Limb (tissue), 2 donors: Measurements from ENCODE around the gene TTC21A.
"Not testable (repeated sequence)": the region's sequence is repeated elsewhere in the genome, so short reads cannot be mapped to it uniquely, and the experiment has no call there.

Experiments used
- DNase-seq, 2 donors: peaks; one replicate each; pipeline ENCODE4 v3.0.0-alpha.2; 2016; ENCODE audit errors: extremely low spot score in 2 of 2

TTC21A gene

DNA sequence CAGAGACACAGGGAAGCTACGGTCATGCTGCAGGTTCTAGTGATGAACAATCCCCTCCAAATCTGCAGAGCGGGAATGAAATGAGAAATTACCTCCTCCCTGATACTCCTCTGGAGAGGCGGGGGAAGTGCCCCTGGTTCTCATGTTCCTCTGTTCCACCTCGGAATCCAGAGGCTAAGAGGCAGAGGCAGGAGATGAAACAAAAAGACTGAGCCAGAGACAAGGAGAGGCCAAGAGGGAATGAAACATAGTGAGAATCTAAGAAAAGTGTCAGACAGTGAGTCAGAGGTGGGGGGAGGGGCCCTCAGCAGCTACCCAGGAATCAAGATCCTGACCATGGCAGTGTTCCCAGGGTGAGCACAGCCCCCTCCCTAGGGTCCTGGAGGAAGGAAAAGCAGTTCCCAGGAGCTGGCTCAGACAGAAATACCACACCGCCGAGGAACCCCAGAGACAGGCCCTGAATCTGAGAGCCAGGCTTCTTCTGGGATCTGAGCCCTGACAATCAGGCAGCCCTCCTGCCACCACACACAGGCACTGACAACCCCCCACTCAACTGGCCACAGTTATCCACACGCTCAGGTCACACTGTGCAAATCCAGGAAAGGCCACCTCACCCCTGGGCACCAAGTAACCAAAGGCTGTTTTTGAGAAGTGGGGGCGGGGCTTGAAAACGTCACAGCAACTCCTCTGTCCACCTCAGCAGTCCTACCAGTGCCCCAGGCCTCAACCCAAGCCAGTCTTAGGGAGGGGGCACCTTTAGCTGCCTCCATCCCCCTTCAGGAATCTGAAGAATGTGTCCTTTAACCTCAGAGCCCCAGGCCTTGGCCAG lies 43.5 kb downstream of the TTC21A start:
- DNase-seq: peak; percentile 51 to 80

DNA sequence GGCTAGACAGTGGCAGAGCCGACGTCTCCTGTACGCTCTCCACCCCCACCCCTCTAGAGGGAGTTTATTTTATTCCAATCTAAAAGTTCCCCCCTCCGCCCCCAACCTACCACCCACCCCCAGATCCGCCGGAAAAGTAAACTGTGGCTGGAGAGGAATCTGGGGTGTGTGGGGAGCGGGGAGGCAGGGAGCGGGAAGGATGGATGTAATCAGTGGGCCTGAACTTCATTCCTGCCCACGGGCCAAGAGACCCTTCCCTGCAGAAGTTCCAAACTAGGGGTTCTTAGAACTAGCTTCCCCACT lies 46.4 kb downstream of the TTC21A start:
- DNase-seq: no peak

DNA sequence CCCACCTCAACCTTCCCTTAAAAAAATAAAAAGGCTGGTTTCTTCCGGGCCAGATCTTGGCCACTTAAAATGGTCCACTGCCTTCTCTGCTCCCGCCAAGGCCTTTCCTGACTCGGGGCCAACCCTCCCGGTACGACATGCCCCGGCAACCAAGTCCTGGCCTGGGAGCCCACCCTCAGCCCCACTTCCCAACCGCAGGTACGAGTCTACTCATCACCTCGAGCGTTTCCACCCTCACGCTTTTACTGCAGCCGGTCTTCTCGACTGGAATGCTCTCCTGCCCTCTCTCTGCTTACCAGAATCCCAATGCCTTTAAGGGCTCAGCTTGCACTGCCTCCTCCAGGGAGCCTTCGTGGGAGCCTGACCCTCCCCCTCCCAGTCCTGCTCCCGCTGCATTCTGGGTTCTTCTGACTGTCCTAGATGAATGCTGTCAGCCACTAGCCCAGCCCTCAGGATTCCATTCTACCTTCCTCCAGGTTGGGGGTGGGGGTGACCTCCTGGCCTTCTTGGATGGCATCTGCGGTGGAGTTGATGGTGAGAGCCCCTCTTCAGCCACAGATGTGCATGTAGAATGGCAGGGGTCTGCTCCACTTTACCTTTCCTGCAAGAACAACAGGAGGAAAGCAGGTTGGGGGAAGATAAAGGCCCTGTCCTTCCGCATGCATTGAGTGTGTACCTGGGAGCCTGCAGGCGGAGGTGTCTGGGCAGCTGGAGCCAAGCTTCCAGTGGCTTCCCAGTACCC lies 47.0 kb downstream of the TTC21A start:
- peak in 1 of 2 donors; percentile 46 for DNase-seq

- DNase-seq: no peak
These were observed 48.9 kb downstream of the TTC21A start for GRCh38 chr3:39156421-39156820.

- DNase-seq: no peak
These were observed 49.9 kb downstream of the TTC21A start for GRCh38 chr3:39157359-39157758.

DNA sequence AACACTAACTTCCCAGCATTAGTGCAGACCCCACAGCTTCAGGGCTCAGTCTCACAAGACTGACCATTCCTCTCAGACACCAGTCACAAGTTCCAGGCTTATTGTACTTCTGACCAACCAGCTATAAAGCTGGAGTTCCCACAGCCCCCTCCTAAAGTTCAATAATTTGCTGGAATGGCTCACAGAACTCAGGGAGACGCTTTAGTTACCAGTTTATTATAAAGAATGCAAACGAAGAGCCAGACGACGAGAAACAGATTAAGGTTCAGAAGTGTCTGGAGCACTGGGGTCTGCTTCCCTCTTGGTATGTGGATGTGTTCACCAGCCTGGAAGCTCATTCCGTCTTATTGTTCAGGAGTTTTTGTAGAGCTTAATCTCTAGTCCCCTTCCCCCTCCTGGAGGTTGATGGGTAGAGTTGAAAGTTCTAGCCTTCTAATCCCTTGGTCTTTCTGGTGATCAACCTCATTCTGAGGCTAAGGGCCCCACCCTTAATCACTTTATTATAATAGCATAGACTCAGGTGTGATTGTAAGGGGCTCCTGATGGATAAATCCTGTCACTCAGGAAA lies 50.8 kb downstream of the TTC21A start:
- no peak for DNase-seq

- DNase-seq: no peak
These were observed 56.9 kb downstream of the TTC21A start for GRCh38 chr3:39164414-39164813.

GRCh38 chr3:39165518-39165917 lies 58.0 kb downstream of the TTC21A start:
- DNase-seq: no peak

DNA sequence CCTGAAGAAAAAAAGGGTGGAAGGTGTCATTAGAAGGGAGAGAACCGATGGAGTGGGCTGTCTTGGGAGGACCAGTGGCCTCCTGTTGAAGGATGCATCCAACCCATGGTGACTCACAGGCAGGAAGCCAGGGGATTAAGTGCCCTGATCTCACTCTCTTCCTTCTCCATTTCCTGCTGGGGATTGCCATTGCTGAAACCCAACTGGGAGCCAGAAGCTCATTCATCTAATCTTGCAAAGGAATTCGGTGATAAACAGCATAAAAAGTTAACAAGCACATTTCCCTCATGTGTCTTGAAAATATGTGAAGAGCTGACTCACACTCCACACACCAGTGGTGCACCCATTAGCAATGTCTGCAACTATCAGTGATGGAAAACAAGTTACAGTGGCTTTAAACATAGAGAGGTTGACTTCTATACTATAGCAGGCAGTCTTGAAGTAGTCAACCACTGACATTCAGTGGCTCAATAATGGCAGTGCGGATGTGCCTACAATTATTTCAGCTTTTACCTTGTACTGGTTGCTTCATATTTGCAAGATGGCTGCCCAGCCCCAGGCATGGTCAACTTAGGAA lies 58.7 kb downstream of the TTC21A start:
- DNase-seq: no peak

GRCh38 chr3:39166932-39167532 lies 59.6 kb downstream of the TTC21A start:
- DNase-seq: no peak

- no peak for DNase-seq
These were observed 60.8 kb downstream of the TTC21A start for GRCh38 chr3:39168156-39168780.

DNA sequence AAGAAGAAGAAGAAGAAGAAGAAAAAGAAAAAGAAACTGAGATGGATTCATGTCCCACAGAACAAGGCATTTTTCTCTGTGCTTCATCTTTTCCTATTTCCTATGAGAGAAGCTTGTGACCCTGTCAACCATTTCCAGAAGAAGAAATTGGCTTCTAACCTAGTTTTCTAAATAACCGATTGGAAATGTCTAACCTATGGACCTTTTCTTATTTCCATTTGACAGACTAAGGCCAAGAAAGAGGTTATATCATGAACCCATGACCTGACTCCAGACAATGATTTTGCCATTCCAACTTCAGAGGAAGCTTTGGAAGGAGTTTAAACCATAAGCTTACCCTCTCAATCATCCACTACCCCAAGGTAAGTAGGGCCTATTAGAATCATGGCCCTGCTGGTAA lies 62.2 kb downstream of the TTC21A start:
- DNase-seq: no peak

DNA sequence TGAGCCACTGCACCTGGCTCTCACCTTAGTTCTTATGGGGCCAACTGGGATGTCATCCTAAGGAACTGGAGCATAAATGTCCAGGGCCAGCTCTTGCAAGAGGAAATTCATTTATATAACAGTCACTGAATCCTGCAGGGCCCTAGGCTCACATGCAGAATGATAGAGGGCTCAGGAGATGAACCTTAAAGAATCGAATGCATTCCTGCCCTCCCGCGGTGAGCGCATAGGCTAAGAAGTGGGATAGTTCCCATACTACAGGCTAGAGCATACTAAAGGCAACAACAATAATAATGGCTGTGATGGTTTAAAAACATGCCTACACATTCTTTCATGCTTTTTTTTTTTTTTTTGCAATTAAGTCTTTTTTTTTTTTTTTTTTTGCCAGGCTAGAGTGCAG lies 63.0 kb downstream of the TTC21A start:
- DNase-seq: no peak

GRCh38 chr3:39170877-39171276 lies 63.4 kb downstream of the TTC21A start:
- not testable (repeated sequence) for DNase-seq

DNA sequence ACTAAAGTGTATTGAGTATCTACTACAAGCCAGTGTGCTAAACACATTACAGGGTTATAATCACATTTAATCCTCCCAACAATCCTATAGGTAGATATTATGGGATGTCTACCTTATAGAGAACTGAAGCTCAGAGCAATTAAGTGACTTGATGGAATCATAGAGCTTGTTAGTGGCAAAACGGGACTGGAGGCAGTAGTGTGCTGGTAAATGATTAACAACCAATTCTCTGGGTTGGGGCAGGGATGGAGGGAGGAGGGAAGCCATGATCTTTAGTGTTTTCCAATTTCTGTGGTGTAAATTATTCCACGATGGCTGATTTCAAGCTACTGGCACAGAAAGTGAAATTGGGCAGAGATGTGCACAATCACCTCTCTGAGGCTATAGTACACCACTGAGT lies 64.4 kb downstream of the TTC21A start:
- no peak for DNase-seq

- no peak for DNase-seq
These were observed 66.0 kb downstream of the TTC21A start for GRCh38 chr3:39173318-39174125.

DNA sequence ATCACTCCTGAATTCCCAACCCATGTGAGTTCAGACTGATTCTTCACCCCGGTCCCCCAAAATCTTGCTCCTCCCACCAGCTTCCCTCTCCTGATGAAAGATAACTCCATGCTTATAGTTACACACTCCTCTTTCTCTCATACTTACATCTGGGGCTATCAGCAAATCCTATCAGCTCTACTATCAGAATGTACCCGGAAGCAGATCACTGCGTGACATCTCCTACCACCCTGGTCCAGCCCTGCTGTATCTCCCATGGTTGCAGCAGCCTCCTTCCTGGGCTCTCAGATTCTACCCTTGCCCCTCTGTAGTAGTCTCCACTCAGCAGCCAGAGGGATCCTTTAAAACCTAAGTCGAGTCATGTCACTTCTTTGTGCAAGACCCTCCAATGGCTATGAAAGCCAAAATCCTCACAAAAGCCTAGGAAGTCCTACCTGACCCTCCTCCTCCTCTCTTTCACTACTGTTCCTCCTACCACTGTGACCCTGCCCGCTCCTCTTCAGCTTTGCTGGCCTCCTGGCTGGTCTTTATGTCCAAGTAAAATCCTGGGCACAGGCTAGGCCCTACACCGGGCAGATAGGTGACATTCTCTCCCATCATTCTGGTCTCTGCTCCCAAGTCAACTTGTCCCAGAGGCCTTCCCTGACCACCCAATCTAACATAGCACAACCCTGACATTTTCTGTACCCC lies 68.7 kb downstream of the TTC21A start:
- no peak for DNase-seq

- peak; percentile 92 for DNase-seq
These were observed 70.3 kb downstream of the TTC21A start for GRCh38 chr3:39177708-39178332.

DNA sequence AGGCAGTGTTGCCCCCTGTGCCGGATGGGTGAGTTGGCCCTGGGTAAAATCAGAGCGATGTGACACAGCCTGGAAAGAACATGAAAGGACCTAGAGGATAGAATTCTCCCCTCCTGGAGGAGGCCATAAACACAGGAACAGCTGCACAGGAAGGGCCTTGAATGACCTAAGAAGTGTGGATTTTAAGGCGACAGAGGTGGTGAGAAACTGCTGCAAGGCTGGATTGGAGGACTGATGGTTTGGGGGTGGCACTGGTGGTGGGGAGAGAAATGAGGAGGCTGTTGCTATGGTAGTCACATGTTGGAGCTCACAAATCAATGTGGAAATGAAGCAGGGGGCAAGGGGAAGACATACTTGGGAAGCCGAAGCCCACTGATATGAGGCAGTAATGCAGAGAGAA lies 71.1 kb downstream of the TTC21A start:
- no peak for DNase-seq

DNA sequence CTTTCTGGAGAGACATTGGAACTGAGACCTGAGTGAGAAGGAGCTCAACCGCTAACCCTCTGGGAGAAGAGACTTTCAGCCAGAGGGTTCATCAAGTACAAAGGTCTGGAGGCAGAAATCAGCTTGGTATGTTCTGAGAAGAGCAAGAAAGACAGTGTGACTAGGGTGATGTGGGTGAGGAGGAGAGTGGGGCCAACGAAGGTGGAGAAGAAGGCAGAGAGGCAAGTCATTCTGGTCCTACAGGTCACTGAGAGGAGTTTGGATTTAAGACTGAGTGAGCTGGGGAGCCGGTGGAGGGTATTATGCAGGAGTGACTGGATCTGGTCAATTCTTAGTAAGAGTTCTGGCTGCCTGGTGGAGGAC lies 72.7 kb downstream of the TTC21A start:
- DNase-seq: no peak
